K562 (cell line): ENCODE results near the gene HYAL1.
A peak's percentile ranks its signal among the peaks of the same experiment; 100 is the strongest.

ENCODE experiments used
- FOXJ3 ChIP-seq: sonication (generic); formaldehyde crosslinking; IDR thresholded peaks from 2 replicates; pipeline ENCODE4 v1.4.0; 2020; ENCODE audit warnings: mild to moderate bottlenecking, missing genetic modification reagents
- HCFC1 ChIP-seq: IDR thresholded peaks from 2 replicates; pipeline ENCODE4 v1.6.1; 2012; ENCODE audit warnings: low read depth, low read length, improper control_type of control experiment
- MTA3 ChIP-seq: fragments of 450-650 bp; formaldehyde crosslinking; IDR thresholded peaks from 2 replicates; pipeline ENCODE4 v1.6.1; 2017; ENCODE audit warnings: mild to moderate bottlenecking, borderline replicate concordance
- NCOA4 ChIP-seq: fragments of 450-650 bp; IDR thresholded peaks from 2 replicates; pipeline ENCODE4 v1.6.1; 2018; ENCODE audit warnings: mild to moderate bottlenecking; ENCODE audit not compliant: partially characterized antibody
- NR2C1 ChIP-seq, 2 experiments: fragments of 450-650 bp; IDR thresholded peaks; 2 replicates each; pipeline ENCODE4 v1.6.1; 2017; ENCODE audit warnings: mild to moderate bottlenecking in 2 of 2, antibody characterized with exemption in 1 of 2, inconsistent platforms in 1 of 2, missing compliant biosample characterization in 1 of 2, missing genetic modification characterization in 1 of 2
- TARDBP ChIP-seq: fragments of 450-650 bp; IDR thresholded peaks from 2 replicates; pipeline ENCODE4 v1.6.1; 2016
- ZNF121 ChIP-seq: sonication (generic); formaldehyde crosslinking; conservative IDR thresholded peaks from 2 replicates; pipeline ENCODE4 v1.8.0; 2022; ENCODE audit warnings: missing genetic modification reagents
- ZNF253 ChIP-seq: fragments of 250-450 bp; sonication (Bioruptor Pico); conservative IDR thresholded peaks from 2 replicates; pipeline ENCODE4 v1.6.1; 2021; ENCODE audit warnings: mild to moderate bottlenecking
- ZNF766 ChIP-seq: fragments of 200-800 bp; sonication (Bioruptor generic); conservative IDR thresholded peaks from 2 replicates; pipeline ENCODE4 v1.6.1; 2016; ENCODE audit warnings: missing genetic modification characterization, missing compliant biosample characterization
- TF ChIP-seq, protein P1 (sequence below), 3 experiments: IDR thresholded peaks in 2 of 3; conservative IDR thresholded peaks in 1 of 3; 2 replicates each; pipeline ENCODE4 v1.5.1; 2011 to 2012; ENCODE audit warnings: low read length in 3 of 3, mild to moderate bottlenecking in 3 of 3, control low read depth in 2 of 3, improper control_type of control experiment in 1 of 3, inconsistent platforms in 1 of 3, low read depth in 1 of 3, mixed read lengths in 1 of 3, moderate library complexity in 1 of 3; ENCODE audit not compliant: insufficient read depth in 2 of 3
- TF ChIP-seq, protein P2 (sequence below): fragments of 200-800 bp; sonication (Bioruptor generic); IDR thresholded peaks from 2 replicates; pipeline ENCODE4 v1.6.1; 2016; ENCODE audit warnings: missing genetic modification characterization, missing compliant biosample characterization
- TF ChIP-seq, protein P3 (sequence below): sonication (generic); formaldehyde crosslinking; IDR thresholded peaks from 2 replicates; pipeline ENCODE4 v1.4.0; 2020; ENCODE audit warnings: mild to moderate bottlenecking, missing genetic modification reagents

DNA sequence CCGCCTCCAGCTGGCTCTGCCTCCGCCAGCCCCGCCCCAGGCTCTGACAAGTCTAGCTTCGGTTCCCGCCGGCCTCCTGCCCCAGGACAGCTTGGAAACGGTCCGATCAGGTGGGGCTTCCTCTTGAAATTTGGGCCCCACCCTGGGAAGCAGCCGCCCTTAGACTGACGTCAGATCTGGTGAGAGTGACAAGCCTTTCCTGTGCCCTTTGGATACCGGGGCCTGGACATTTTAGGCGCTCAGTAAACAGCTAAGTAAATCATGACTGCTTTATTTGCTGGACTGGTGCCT lies 3.8 kb downstream of the HYAL1 start:
- TF ChIP-seq MTA3 (no peak), NR2C1 (IDR thresholded peaks at IDR 0.05) (no peak), NR2C1 (tag; IDR thresholded peaks at IDR 0.05) (no peak), ZNF766 (CRISPR knock-in tag) (no peak), FOXJ3 (CRISPR knock-in tag) (no peak), HCFC1 (no peak), ZNF253 (CRISPR knock-in tag) (no peak), TARDBP (peak; percentile 75), ZNF121 (CRISPR knock-in tag) (no peak), NCOA4 (no peak)
- TF ChIP-seq, protein P1, sequence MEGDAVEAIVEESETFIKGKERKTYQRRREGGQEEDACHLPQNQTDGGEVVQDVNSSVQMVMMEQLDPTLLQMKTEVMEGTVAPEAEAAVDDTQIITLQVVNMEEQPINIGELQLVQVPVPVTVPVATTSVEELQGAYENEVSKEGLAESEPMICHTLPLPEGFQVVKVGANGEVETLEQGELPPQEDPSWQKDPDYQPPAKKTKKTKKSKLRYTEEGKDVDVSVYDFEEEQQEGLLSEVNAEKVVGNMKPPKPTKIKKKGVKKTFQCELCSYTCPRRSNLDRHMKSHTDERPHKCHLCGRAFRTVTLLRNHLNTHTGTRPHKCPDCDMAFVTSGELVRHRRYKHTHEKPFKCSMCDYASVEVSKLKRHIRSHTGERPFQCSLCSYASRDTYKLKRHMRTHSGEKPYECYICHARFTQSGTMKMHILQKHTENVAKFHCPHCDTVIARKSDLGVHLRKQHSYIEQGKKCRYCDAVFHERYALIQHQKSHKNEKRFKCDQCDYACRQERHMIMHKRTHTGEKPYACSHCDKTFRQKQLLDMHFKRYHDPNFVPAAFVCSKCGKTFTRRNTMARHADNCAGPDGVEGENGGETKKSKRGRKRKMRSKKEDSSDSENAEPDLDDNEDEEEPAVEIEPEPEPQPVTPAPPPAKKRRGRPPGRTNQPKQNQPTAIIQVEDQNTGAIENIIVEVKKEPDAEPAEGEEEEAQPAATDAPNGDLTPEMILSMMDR (IDR thresholded peaks at IDR 0.05 in 2 of 3, conservative IDR thresholded peaks at IDR 0.05 in 1 of 3; ENCODE audit: insufficient read depth in 2 of 3, low read depth in 1 of 3, low read length in 3 of 3) = no peak
- TF ChIP-seq, protein P2, sequence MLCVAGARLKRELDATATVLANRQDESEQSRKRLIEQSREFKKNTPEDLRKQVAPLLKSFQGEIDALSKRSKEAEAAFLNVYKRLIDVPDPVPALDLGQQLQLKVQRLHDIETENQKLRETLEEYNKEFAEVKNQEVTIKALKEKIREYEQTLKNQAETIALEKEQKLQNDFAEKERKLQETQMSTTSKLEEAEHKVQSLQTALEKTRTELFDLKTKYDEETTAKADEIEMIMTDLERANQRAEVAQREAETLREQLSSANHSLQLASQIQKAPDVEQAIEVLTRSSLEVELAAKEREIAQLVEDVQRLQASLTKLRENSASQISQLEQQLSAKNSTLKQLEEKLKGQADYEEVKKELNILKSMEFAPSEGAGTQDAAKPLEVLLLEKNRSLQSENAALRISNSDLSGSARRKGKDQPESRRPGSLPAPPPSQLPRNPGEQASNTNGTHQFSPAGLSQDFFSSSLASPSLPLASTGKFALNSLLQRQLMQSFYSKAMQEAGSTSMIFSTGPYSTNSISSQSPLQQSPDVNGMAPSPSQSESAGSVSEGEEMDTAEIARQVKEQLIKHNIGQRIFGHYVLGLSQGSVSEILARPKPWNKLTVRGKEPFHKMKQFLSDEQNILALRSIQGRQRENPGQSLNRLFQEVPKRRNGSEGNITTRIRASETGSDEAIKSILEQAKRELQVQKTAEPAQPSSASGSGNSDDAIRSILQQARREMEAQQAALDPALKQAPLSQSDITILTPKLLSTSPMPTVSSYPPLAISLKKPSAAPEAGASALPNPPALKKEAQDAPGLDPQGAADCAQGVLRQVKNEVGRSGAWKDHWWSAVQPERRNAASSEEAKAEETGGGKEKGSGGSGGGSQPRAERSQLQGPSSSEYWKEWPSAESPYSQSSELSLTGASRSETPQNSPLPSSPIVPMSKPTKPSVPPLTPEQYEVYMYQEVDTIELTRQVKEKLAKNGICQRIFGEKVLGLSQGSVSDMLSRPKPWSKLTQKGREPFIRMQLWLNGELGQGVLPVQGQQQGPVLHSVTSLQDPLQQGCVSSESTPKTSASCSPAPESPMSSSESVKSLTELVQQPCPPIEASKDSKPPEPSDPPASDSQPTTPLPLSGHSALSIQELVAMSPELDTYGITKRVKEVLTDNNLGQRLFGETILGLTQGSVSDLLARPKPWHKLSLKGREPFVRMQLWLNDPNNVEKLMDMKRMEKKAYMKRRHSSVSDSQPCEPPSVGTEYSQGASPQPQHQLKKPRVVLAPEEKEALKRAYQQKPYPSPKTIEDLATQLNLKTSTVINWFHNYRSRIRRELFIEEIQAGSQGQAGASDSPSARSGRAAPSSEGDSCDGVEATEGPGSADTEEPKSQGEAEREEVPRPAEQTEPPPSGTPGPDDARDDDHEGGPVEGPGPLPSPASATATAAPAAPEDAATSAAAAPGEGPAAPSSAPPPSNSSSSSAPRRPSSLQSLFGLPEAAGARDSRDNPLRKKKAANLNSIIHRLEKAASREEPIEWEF (CRISPR knock-in tag) = no peak
- TF ChIP-seq, protein P3, sequence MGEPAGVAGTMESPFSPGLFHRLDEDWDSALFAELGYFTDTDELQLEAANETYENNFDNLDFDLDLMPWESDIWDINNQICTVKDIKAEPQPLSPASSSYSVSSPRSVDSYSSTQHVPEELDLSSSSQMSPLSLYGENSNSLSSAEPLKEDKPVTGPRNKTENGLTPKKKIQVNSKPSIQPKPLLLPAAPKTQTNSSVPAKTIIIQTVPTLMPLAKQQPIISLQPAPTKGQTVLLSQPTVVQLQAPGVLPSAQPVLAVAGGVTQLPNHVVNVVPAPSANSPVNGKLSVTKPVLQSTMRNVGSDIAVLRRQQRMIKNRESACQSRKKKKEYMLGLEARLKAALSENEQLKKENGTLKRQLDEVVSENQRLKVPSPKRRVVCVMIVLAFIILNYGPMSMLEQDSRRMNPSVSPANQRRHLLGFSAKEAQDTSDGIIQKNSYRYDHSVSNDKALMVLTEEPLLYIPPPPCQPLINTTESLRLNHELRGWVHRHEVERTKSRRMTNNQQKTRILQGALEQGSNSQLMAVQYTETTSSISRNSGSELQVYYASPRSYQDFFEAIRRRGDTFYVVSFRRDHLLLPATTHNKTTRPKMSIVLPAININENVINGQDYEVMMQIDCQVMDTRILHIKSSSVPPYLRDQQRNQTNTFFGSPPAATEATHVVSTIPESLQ = no peak
